HepG2 (cell line): Measurements from ENCODE around the gene HELB. TPM values are rescaled to one million over a fixed set of nuclear protein-coding genes. Genes with fewer than 3 reads are reported as not detected.

ENCODE experiments used
- ATAC-seq: fragments of 200-7000 bp; cut with Tn5 transposase; 3 replicates; pipeline ENCODE4 v1.9.1; 2020; ENCODE audit warnings: mild to moderate bottlenecking, moderate library complexity
- BruUV-seq: library from RNA; stranded (reverse); fragments of 400-500 nt; replicated peaks from 2 replicates; lab custom pipeline; 2021; lab: Mats Ljungman, UMichigan
- CTCF ChIA-PET: fragments of 300-600 bp; formaldehyde crosslinking; extraction: SDS; loops from one replicate; lab custom pipeline; 2021; ENCODE audit warnings: low total read pairs, inconsistent platforms, low intra/inter-chr PET ratio; lab: Yijun Ruan, JAX
- POLR2A ChIA-PET: fragments of 350-600 bp; sonication (Branson Sonifier 250); formaldehyde crosslinking; loops from one replicate; lab custom pipeline; 2020; ENCODE audit warnings: antibody characterized with exemption, inconsistent platforms; lab: Yijun Ruan, JAX
- DNase-seq: peaks from one replicate; pipeline ENCODE4 v3.0.0-alpha.2; 2015; ENCODE audit warnings: low spot score
- FAIRE-seq: peaks from 3 replicates; lab custom pipeline; 2011; peaks lifted over from hg19 to GRCh38; lab: Jason Lieb, UNC
- H2AFZ ChIP-seq: one replicate; pipeline ENCODE4 v1.6.1; 2011; ENCODE audit warnings: low read length, inconsistent platforms
- H3K27ac ChIP-seq: fragments of 300-600 bp; 3 replicates; pipeline ENCODE4 v1.8.0; 2011; ENCODE audit warnings: mixed run types, mild to moderate bottlenecking, mixed read lengths, low read length, inconsistent platforms; ENCODE audit not compliant: insufficient read depth; ENCODE audit errors: extremely low read length
- H3K27me3 ChIP-seq, 2 experiments: fragments of 200-600 bp in 1 of 2; 2 replicates in 1 of 2; 3 replicates in 1 of 2; pipeline versions ENCODE4 v1.6.0 to v1.8.0; 2011; ENCODE audit warnings: low read length in 2 of 2, mild to moderate bottlenecking in 2 of 2, moderate library complexity in 2 of 2, inconsistent platforms in 1 of 2; ENCODE audit not compliant: insufficient read depth in 2 of 2, control insufficient read depth in 1 of 2
- H3K36me3 ChIP-seq, 2 experiments: fragments of 200-600 bp in 1 of 2; replicated peaks in 1 of 2; 2 replicates in 1 of 2; 3 replicates in 1 of 2; pipeline versions ENCODE4 v1.5.1 to v1.8.0; 2011; ENCODE audit warnings: low read length in 2 of 2, inconsistent platforms in 1 of 2; ENCODE audit not compliant: insufficient read depth in 2 of 2, control insufficient read depth in 1 of 2
- H3K4me1 ChIP-seq: 2 replicates; pipeline ENCODE4 v1.5.1; 2012; ENCODE audit warnings: low read length, inconsistent platforms; ENCODE audit not compliant: insufficient read depth
- H3K4me2 ChIP-seq: 2 replicates; pipeline ENCODE4 v1.6.0; 2011; ENCODE audit warnings: low read depth, low read length, inconsistent platforms
- H3K4me3 ChIP-seq, 3 experiments: fragments of 200-600 bp in 1 of 3; sonication (generic), shearing (Covaris generic) in 1 of 3; replicated peaks in 1 of 3; 2 replicates each; pipeline ENCODE4 v1.5.1; 2011 to 2016; ENCODE audit warnings: low read length in 3 of 3, inconsistent platforms in 2 of 3, low read depth in 2 of 3, mild to moderate bottlenecking in 2 of 3, control low read depth in 1 of 3, mixed read lengths in 1 of 3; ENCODE audit not compliant: insufficient read depth in 1 of 3
- H3K79me2 ChIP-seq: one replicate; pipeline ENCODE4 v1.6.1; 2011; ENCODE audit warnings: low read length, inconsistent platforms; ENCODE audit not compliant: insufficient read depth
- H3K9ac ChIP-seq: 2 replicates; pipeline ENCODE4 v1.6.0; 2011; ENCODE audit warnings: mild to moderate bottlenecking, low read depth, low read length, inconsistent platforms; ENCODE audit not compliant: insufficient read depth
- H3K9me3 ChIP-seq: 2 replicates; pipeline ENCODE4 v1.5.1; 2012; ENCODE audit warnings: mild to moderate bottlenecking, low read length
- H4K20me1 ChIP-seq: 2 replicates; pipeline ENCODE4 v1.6.0; 2011; ENCODE audit warnings: inconsistent platforms, mild to moderate bottlenecking, low read length, moderate library complexity; ENCODE audit not compliant: insufficient read depth
- CEBPG ChIP-seq: IDR thresholded peaks from 2 replicates; pipeline ENCODE4 v1.6.1; 2016
- KMT2B ChIP-seq: IDR thresholded peaks from 2 replicates; pipeline ENCODE4 v1.6.1; 2016; ENCODE audit warnings: missing genetic modification reagents, missing compliant biosample characterization
- MTA1 ChIP-seq: sonication (generic); formaldehyde crosslinking; IDR thresholded peaks from 2 replicates; pipeline ENCODE4 v1.4.0; 2020; ENCODE audit warnings: missing genetic modification reagents, mild to moderate bottlenecking, borderline replicate concordance
- NKX3-1 ChIP-seq: sonication (generic); formaldehyde crosslinking; IDR thresholded peaks from 2 replicates; pipeline ENCODE4 v1.5.0; 2020; ENCODE audit warnings: missing genetic modification reagents
- NR2F1 ChIP-seq, 2 experiments: fragments of 450-650 bp in 1 of 2; formaldehyde crosslinking in 1 of 2; IDR thresholded peaks; 2 replicates each; pipeline versions ENCODE4 v1.5.0 to v1.6.1; 2016 to 2020; ENCODE audit warnings: mild to moderate bottlenecking in 1 of 2, missing compliant biosample characterization in 1 of 2, missing genetic modification reagents in 1 of 2, moderate library complexity in 1 of 2
- SKI ChIP-seq: fragments of 450-650 bp; IDR thresholded peaks from one replicate; pipeline ENCODE4 v1.6.1; 2018; ENCODE audit warnings: mild to moderate bottlenecking; ENCODE audit not compliant: partially characterized antibody
- XBP1 ChIP-seq: sonication (generic); formaldehyde crosslinking; IDR thresholded peaks from 2 replicates; pipeline ENCODE4 v1.5.0; 2020; ENCODE audit warnings: missing genetic modification reagents
- ZNF343 ChIP-seq: sonication (generic); formaldehyde crosslinking; IDR thresholded peaks from 2 replicates; pipeline ENCODE4 v1.4.0; 2020; ENCODE audit warnings: mild to moderate bottlenecking, missing genetic modification reagents
- ZNF350 ChIP-seq: sonication (generic); formaldehyde crosslinking; IDR thresholded peaks from 2 replicates; pipeline ENCODE4 v1.4.0; 2020; ENCODE audit warnings: mild to moderate bottlenecking, low read depth, missing genetic modification reagents, borderline replicate concordance
- ZNF513 ChIP-seq: sonication (generic); formaldehyde crosslinking; conservative IDR thresholded peaks from 2 replicates; pipeline ENCODE4 v1.5.0; 2020; ENCODE audit warnings: missing genetic modification reagents
- ZNF629 ChIP-seq: sonication (generic); formaldehyde crosslinking; conservative IDR thresholded peaks from 2 replicates; pipeline ENCODE4 v1.5.0; 2020; ENCODE audit warnings: missing genetic modification reagents
- WGBS: methylation state at CpG from one replicate; pipeline ENCODE4 v1.1.6; 2017; ENCODE audit warnings: low lambda C conversion rate; 5-methylcytosine and 5-hydroxymethylcytosine counted together
- in situ Hi-C: cut with HindIII; loops from 2 replicates; pipeline ENCODE4 v1.10.0; 2017; ENCODE audit warnings: low pct_unique_long_range_greater_than_20kb; ENCODE audit not compliant: extremely low pct_ligation_motif_present
- intact Hi-C: fragments of 100-400 bp; cut with micrococcal nuclease; formaldehyde crosslinking; loops from one replicate; pipeline ENCODE4 v1.10.0; 2022; ENCODE audit not compliant: unreplicated experiment
- polyA plus RNA-seq, 8 experiments: library from polyadenylated mRNA; depleted of rRNA in 3 of 8; stranded (reverse) in 7 of 8; unstranded in 1 of 8; fragments of >200 nt; fragmentation: Illumina TruSeq in 4 of 8; extraction: Trizol in 4 of 8; gene quantifications; 2 replicates each; pipeline versions ENCODE4 v1.2.1 to v1.2.3, GENCODE V29; 2011 to 2016; ENCODE audit warnings: low read depth in 4 of 8, missing spikeins in 1 of 8, mixed read lengths in 1 of 8; ENCODE audit not compliant: insufficient read depth in 1 of 8
- total RNA-seq, 5 experiments: library from RNA; depleted of rRNA; stranded (reverse); fragments of >200 nt; fragmentation: Illumina TruSeq; extraction: Trizol; gene quantifications; 2 replicates each; pipeline ENCODE4 v1.2.3, GENCODE V29; 2016; ENCODE audit warnings: low read depth in 1 of 5

HELB gene
- total and polyA plus RNA-seq, 2 of the 13 experiments (the other 11 are each of a cell fraction or from before 2014, with no cell fraction given) = 1.7 to 3.7 TPM

GRCh38 chr12:66341126-66341525, 38.8 kb downstream of the HELB start:
- no TSS peak for BruUV-seq
- Histone ChIP-seq H3K27ac (no peak overlapping the region), H3K9ac (no peak overlapping the region), H3K4me2 (no peak overlapping the region), H3K79me2 (no peaks in the 10 kb centered on the region), H3K36me3 (peaks cover 0 to 2% of the 10 kb centered on the region in 2 experiments; a peak in 1 of 5 replicates), H3K4me3 (no peak overlapping the region), H2AFZ (no peak overlapping the region), H4K20me1 (no peaks in the 10 kb centered on the region), H3K27me3 (no peaks in the 10 kb centered on the region), H3K4me1 (no peaks in the 10 kb centered on the region), H3K9me3 (peaks cover 12% of the 10 kb centered on the region)
- no peak for ATAC-seq
- FAIRE-seq = no peak
- intact Hi-C loops (no loop called here), in situ Hi-C loops (no loop called here)
- TF ChIP-seq MTA1 (CRISPR knock-in tag) (no peak), NKX3-1 (CRISPR knock-in tag) (no peak), ZNF629 (CRISPR knock-in tag) (no peak), ZNF513 (CRISPR knock-in tag) (no peak), SKI (no peak), NR2F1 (CRISPR knock-in tag; IDR thresholded peaks at IDR 0.05) (no peak), CEBPG (CRISPR knock-in tag) (no peak), KMT2B (CRISPR knock-in tag) (no peak), XBP1 (CRISPR knock-in tag) (no peak), ZNF343 (CRISPR knock-in tag) (no peak), ZNF350 (CRISPR knock-in tag) (no peak)
- ChIA-PET CTCF (no interaction called here), POLR2A (no interaction called here)
- DNase-seq = no peak
- 94% methylated on average over 3 of the region's 4 CpGs for WGBS
